ENCODE measurements around the gene PALB2.

The PALB2 gene

DNA sequence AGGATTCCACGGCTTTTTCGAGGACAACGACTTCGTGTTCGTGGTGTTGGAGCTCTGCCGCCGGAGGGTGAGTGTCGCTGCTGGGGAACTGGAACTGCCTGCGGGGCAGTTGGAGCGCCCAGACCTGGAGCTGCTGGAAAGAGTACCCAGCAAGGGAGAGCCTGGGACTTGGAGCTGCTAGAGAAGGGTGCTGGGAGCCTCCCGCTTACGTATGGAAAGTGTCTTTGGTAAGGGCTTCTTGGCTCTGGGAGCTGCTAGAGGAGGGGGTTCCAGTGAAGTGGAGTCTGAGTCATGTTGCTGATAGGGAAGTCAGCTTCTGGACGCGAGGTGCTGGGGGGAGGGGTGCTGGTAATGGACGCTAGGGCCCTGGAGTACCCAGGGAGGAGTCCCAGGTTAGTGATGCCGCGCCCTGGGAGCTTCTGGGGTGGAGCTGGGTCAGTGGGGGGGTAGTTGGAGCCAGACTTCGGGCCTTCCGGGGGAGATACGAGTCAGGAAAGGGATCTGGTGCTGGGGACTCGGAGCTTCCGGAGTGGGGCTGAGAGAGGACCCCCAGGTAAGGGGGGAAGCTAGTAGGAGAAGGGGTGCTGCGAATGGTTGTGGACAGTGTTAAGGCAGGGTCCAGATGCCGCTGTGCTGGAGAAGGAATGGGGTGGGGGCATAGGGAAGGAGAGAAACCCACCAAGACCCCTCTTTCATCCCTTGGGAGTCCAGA lies 38.3 kb upstream of the PALB2 start:
- TF ChIP-seq, protein P1, sequence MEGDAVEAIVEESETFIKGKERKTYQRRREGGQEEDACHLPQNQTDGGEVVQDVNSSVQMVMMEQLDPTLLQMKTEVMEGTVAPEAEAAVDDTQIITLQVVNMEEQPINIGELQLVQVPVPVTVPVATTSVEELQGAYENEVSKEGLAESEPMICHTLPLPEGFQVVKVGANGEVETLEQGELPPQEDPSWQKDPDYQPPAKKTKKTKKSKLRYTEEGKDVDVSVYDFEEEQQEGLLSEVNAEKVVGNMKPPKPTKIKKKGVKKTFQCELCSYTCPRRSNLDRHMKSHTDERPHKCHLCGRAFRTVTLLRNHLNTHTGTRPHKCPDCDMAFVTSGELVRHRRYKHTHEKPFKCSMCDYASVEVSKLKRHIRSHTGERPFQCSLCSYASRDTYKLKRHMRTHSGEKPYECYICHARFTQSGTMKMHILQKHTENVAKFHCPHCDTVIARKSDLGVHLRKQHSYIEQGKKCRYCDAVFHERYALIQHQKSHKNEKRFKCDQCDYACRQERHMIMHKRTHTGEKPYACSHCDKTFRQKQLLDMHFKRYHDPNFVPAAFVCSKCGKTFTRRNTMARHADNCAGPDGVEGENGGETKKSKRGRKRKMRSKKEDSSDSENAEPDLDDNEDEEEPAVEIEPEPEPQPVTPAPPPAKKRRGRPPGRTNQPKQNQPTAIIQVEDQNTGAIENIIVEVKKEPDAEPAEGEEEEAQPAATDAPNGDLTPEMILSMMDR (IDR thresholded peaks at IDR 0.05; ENCODE audit: low read depth, low read length, missing control alignments), result no peak
- peak overlapping the region; percentile 80 for H3K4me3 ChIP-seq (replicated peaks; ENCODE audit: low read depth, low read length)
- DNase-seq (ENCODE audit: extremely low read depth, low read depth), result no peak

DNA sequence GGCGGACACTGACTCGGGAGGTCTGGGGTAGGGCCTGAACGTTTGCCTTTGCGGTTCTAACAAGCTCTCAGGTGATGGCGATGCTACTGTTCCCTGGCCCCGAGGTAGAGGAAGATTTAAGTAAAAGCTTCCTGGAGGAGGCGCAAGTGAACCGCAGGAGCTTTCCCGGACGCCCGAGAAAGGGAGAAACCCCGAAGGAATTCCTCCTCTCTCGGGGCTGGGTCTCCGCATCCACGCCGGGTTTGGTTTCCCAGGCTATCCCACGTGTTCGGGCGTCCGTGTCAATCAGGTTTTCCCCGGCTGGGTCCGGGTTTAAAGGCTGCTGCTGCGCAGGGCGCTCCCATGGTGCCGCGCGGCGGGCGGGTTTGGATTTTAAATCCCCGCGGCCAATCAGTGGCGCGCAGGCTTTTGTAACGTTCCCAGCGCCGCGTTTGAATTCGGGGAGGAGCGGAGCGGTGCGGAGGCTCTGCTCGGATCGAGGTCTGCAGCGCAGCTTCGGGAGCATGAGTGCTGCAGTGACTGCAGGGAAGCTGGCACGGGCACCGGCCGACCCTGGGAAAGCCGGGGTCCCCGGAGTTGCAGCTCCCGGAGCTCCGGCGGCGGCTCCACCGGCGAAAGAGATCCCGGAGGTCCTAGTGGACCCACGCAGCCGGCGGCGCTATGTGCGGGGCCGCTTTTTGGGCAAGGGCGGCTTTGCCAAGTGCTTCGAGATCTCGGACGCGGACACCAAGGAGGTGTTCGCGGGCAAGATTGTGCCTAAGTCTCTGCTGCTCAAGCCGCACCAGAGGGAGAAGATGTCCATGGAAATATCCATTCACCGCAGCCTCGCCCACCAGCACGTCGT lies 37.5 kb upstream of the PALB2 start, which contains the start of gene PLK1:
PLK1 (plus strand) TSS at position 460 of the 844 bp plus-strand sequence; CDS start at position 504, 44 bp downstream.
- H3K4me3 ChIP-seq (replicated peaks; ENCODE audit: low read depth, low read length), result peak within 1 kb of the TSS; percentile 80
- TF ChIP-seq, protein P1 (IDR thresholded peaks at IDR 0.05; ENCODE audit: low read depth, low read length, missing control alignments), result peak; percentile 31
- DNase-seq (ENCODE audit: extremely low read depth, low read depth), result peak; percentile 62

- no peak overlapping the region for H3K4me3 ChIP-seq (replicated peaks; ENCODE audit: low read depth, low read length)
- DNase-seq (ENCODE audit: extremely low read depth, low read depth), result no peak
These were observed 35.9 kb upstream of the PALB2 start for GRCh38 chr16:23676924-23677480.

DNA sequence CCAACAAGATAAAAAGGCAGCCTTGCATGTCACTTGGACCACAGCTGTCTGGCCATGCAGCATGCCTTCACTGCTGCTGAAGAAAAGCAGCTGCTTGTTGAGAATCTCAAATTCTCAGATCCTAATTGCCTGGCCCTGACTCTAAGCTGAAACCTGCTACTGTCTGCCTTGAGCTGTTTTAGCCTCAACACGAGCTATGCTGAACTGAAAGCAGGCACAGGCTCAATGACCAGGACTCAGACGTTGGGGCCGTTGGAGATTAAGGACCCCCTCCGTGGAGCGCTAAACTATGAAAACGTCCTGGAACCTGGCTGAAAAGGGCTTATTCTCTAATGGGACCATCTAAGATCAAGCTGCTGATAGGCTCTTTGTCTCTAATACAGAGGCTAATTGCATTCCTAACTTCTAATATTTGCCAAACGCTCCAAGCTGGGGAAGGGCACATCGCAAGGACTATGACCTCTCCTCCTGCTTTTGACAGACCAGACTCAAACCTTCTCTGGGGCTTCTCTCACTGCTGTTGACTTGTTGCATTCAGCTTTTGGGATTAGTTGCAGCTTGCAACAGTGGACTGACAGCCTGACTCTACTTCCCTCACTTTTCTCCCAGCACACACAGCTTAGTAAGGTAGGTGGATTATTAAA lies 33.0 kb upstream of the PALB2 start:
- H3K4me3 ChIP-seq (replicated peaks; ENCODE audit: low read depth, low read length), result no peak overlapping the region
- DNase-seq (ENCODE audit: extremely low read depth, low read depth), result no peak
- TF ChIP-seq, protein P1 (IDR thresholded peaks at IDR 0.05; ENCODE audit: low read depth, low read length, missing control alignments), result no peak

More at GRCh38 chr16:23676924-23677480, 35.9 kb upstream of the PALB2 start:
- TF ChIP-seq, protein P1 (IDR thresholded peaks at IDR 0.05; ENCODE audit: low read depth, low read length, missing control alignments), result no peak

DNA sequence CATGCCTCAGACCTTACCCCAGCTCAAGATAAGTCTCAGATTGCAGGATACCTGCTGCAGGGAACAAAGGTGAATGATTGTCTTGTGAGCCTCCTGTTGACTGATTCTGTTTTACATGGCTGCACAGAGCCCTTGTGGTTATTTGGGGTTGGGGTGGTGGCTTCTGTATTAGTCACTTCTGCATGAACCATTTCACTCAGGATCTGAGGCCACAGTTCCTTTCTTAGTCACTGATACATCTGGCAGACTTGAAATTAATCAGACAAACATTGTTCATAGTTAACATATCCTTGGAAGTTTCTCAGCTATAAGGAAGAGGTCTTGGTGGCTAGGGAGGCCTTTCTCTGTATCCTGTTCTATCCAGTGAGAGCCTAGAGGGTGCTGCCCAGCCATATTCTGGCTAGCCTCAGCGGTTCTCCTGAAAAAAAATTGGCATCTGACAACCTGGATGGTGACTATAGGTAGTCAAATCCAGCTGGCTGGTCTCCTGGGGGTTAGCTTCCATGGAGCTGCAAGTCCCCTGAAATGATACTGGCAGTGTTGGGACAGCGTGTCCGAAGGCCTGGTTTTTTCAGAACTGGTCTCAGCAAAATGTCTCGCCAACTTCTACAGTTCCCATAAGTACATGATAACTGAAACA lies 29.1 kb upstream of the PALB2 start:
- no peak overlapping the region for H3K4me3 ChIP-seq (replicated peaks; ENCODE audit: low read depth, low read length)
- TF ChIP-seq, protein P1 (IDR thresholded peaks at IDR 0.05; ENCODE audit: low read depth, low read length, missing control alignments), result no peak
- no peak for DNase-seq (ENCODE audit: extremely low read depth, low read depth)

DNA sequence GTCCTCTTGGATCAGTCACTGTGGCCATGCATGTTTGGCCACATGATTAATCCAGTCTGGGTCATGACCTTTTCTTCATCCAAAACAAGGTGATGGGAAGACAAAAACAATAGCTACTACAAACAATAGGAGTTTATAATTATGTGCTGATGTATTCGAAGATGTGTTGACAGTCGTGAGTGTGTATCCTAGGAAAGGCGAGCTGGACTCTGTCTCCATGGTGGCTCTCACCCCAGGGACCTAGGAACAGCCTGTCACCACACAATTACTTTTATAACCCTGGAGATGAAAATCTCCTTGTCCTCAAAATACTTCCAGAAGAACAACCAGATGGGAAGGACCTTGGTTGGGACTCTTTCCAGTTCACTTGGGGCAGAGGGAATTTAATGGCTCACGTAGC lies 27.8 kb upstream of the PALB2 start:
- H3K4me3 ChIP-seq (replicated peaks; ENCODE audit: low read depth, low read length), result no peak overlapping the region
- TF ChIP-seq, protein P1 (IDR thresholded peaks at IDR 0.05; ENCODE audit: low read depth, low read length, missing control alignments), result no peak
- DNase-seq (ENCODE audit: extremely low read depth, low read depth), result no peak
